GM19025 (cell line): ENCODE results near the gene SH3GL3.

Source experiments
- ATAC-seq: cut with Tn5 transposase; IDR thresholded peaks from one replicate; pipeline ENCODE4 v1.9.1; 2021; ENCODE audit warnings: mild to moderate bottlenecking, low read depth, moderate library complexity; ENCODE audit not compliant: unreplicated experiment

Gene SH3GL3

GRCh38 chr15:83605111-83605945 is 158.2 kb downstream of the SH3GL3 start:
- ATAC-seq: no peak

DNA sequence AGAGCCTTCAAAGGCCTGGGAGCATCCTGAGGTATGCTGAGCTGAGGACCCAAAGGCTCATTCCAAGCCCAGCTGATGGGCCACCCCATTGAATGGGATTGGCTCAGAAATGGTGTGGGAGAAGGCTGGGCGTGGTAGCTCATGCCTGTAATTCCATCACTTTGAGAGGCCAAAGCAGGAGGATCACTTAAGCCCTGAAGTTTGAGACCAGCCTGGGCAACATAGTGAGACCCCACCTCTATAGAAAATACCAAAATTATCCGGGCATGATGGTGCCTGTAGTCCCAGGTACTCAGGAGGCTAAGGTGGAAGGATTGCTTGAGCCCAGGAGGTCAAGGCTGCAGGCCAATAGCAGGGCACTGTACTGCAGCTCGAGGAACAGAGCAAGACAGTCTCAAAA is 163.0 kb downstream of the SH3GL3 start:
- no peak for ATAC-seq

GRCh38 chr15:83610901-83611685 is 164.0 kb downstream of the SH3GL3 start:
- ATAC-seq: no peak

DNA sequence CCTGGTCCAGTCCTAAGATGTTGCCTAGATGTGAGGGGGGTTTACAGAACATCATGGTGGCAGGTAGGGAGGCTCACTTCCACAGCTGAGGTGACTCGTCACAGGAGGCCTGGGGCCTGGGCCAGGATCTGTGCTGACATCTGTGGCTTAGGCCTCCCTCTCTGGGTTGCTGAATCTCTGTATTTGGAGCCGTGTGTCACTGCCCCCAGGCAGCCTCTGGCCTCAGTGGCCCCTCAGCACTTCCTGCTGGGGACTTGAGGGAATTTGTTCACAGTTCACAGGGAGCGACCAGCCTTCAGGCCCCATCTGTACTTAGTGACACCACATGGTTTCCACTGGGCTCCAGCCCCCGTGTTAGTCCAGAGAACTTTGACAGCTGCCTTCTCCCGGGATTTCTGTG is 165.1 kb downstream of the SH3GL3 start:
- ATAC-seq: no peak

- ATAC-seq: no peak
Observed at GRCh38 chr15:83612898-83613635, 165.9 kb downstream of the SH3GL3 start.

DNA sequence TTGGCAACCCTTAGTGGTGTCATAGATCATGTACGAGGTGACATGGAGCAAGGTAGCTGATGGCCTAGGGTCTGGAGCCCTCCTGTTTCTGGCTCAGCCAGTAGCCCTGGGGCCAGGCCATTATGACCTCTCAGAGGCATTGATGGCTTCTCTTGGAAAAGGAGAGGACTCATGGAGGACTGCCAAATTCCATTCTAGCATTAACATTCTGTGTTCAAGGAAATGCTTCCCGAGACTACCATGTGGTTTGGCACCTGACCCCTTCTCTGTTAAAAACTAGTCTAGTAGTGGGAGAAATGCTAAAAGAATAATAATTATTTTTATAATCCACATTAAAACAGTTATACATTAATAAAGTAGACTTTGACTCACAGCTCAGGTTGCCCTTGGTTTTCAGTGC is 166.6 kb downstream of the SH3GL3 start:
- ATAC-seq: no peak

DNA sequence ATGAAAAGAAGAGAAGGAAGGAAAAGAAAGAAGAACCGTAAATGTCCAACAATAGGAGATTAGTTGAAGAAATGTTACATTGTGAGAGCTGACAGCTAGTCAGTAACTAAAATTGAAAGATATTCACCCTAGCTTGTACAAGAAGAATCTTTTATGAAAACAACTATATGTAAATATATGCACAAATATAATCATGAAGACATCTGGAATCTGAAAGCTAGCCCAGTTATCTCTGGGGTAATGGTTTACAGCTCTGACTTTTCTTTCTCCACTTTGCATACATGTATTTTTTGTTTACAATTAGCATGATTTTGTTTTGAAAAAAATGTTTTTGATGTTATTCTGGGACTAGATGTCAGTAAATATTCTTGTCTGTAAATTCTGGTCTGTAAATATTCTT is 169.7 kb downstream of the SH3GL3 start:
- ATAC-seq: no peak

DNA sequence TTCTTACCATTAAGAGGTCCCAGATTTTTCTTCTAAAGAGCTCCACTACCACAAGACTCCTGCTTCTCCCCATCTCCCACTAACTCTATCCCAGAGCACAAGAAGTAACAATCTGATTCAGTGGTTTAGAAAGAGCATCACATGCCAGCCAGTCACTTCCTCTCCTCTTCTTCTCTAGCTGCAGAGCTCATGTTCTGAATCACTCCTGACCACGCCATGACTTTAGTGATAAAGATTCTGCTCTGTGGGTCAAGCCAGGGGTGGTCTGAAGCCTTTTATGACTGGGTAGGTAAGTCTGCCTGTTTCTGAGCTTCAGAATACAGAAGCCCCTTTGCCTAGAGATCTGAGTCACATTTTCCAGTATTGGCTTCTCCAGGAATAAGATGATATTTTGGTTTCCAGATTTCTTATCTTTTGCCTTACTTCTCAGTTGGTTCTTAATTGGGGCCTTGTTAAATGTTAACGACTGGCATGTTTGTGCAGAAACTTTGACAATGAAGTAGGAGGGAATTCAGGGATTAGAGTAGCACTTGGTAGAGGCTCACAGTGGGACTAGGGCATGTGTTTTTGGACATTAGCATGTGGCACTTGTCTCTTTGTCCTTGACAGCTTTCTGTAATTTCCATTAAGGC is 179.1 kb downstream of the SH3GL3 start:
- ATAC-seq: no peak

- no peak for ATAC-seq
Observed at GRCh38 chr15:83631534-83631933, 184.4 kb downstream of the SH3GL3 start.

DNA sequence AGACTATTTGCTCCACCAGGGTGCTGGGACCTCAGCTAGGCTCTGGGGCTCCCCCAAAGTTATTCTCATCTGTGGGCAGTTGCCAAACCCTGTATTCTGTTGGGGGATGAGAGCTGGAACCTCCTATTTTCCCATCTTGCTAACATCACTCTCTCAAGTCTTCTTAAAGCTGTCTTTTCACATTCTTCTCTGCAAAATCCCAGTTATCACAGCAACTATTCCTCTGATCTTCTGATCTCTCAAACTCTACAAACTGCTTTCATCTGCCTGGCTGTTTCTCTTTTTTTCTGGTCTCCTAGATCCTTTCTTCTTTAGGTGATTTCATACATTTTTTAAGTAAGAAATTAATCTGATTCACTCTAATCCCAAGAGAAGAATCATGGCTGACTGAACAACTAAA is 196.1 kb downstream of the SH3GL3 start:
- no peak for ATAC-seq

DNA sequence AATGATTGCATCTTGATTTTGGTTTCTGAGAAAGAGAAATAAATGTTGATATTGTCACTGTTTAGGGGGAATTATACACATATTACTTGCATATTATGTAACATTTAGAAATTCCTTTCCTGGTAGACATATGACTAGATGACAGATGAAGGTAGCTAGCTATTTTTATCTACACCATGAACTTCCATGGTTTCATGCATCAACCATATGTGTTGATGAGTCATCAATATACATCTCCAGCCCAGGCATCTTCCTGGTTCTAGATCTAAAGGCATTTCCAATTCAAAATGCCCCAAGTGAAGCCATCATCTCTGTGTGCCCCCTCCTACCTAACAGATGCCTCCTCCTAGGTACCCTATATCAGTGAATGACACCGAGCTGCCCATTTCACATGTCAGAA is 197.3 kb downstream of the SH3GL3 start:
- no peak for ATAC-seq

DNA sequence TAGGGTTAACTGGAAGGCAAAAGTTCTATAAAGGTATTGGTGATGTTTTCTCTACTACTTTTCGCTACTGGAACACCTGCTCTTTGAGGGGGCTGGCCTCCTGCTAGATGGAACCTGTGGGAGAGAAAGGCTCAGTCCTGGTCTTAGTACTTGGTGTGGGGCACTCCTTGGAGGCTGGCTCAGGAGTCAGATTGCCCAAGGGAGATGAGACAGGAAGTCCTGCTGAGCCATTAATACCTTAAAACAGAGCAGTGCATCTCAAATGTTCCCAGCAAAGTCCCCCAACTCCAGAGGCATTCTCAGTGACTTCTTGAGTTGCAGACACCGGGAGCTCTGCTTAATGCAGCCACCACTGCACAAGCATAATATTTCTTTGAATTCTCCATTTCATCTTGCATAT is 203.7 kb downstream of the SH3GL3 start:
- no peak for ATAC-seq

- ATAC-seq: no peak
Observed at GRCh38 chr15:83651541-83651940, 204.4 kb downstream of the SH3GL3 start.

- ATAC-seq: no peak
Observed at GRCh38 chr15:83652626-83653204, 205.6 kb downstream of the SH3GL3 start.

GRCh38 chr15:83653288-83653638 is 206.1 kb downstream of the SH3GL3 start:
- no peak for ATAC-seq

DNA sequence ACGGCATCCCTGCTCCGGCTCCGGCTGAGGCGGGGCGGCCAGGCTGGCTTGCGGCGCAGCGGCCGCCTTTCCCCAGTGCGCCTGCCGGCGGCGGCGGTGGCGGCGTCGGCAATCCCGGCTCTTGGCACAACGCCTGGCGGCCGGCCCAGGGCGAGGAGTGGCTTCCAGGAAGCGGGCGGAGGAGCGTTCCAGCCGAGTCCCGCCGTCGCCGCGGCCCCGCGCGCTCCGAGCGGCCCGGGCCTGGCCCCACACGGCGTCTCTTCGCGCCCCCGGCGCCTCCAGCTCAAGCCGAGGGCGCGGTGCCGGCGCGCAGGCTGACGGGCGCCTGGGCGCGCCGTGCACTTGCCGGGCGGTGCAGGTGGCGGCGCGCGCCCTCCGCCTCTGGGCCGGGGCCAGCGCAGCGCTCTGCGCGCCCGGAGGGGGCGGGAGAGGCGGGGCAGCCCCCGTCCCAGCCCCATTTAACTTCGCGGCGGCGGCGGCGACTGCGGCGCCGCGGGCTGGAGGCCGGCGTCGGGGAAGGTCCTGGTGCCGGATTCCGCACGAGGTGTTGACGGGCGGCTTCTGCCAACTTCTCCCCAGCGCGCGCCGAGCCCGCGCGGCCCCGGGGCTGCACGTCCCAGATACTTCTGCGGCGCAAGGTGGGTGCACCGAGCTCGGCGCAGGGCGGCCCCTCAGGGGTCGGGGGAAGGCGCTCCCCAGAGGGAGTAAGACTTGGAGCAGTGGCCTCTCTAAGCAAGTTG is 206.7 kb downstream of the SH3GL3 start, which contains the start of gene ADAMTSL3:
TSS of gene ADAMTSL3 (plus strand) at position 485 of the 740 bp plus-strand sequence. CDS start 1,639 bp downstream, outside the sequence.
- no peak for ATAC-seq

DNA sequence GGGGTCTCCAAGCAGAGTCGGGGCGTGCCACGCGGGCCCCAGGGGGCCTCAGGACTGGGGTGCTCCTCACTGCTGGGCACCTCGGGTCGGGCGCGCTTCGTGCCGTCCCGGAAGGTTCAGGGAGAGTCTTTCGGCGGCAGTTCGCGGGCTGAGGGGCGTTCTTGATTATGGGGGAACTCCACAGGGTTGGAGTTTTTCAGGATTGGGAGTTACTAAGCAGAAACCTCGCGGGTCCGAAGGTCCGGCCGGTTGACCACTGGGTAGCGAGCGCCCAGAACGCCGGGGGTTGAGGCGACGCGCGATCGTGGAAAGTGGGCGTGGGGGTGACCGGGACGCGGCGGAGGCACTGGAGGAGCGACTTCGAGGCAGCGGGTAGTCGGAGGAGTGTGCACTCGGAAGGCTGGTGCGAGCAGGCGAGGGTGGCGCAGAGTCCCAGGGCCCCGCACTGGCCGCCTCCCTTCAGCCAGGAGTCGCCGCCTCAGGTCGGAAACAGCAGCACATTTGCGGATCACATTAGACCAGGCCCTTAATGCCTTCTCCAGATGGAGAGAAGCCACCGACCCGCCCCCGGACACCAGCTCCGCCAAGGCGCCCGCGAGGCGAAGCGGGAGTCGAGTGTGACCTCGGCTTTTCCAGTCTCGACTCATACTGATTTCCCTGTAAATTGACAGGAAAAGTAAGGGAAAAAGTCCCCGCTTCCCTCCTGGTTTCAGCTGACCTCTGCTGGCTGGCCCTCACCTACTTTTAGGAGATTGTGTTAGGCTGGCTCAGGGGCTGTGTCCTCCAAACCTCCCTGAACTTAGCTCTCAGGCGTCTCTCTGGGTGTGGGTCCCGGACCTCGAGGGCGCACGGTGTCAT is 207.5 kb downstream of the SH3GL3 start:
- ATAC-seq: no peak

DNA sequence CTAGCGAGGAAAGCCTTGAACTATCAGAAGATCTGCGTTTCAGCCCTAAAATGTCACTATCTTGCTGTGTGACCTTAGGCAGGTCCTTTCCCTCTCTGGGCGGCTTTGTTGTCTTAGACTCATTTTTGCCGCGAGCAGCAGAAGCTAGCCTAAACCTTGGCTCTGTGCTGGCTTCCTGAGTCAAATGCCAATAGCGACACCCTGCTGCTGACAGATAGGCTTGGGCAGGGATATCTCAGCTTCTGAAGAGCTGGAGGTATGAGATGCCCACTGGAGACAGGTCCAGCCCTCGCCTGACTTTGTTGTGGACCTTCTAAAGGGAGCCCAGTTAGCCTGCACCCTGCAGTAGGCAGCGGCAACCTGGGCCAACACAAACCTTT is 208.1 kb downstream of the SH3GL3 start:
- ATAC-seq: no peak

- no peak for ATAC-seq
Observed at GRCh38 chr15:83656192-83656591, 209.1 kb downstream of the SH3GL3 start.
